ENCODE measurements around the gene YY1. TPM values are rescaled to one million over a fixed set of nuclear protein-coding genes. Genes with fewer than 3 reads are reported as not detected.

The YY1 gene
- total and polyA plus RNA-seq, 7 donors, result 23.8 to 58.4 (median 44.6) TPM

DNA sequence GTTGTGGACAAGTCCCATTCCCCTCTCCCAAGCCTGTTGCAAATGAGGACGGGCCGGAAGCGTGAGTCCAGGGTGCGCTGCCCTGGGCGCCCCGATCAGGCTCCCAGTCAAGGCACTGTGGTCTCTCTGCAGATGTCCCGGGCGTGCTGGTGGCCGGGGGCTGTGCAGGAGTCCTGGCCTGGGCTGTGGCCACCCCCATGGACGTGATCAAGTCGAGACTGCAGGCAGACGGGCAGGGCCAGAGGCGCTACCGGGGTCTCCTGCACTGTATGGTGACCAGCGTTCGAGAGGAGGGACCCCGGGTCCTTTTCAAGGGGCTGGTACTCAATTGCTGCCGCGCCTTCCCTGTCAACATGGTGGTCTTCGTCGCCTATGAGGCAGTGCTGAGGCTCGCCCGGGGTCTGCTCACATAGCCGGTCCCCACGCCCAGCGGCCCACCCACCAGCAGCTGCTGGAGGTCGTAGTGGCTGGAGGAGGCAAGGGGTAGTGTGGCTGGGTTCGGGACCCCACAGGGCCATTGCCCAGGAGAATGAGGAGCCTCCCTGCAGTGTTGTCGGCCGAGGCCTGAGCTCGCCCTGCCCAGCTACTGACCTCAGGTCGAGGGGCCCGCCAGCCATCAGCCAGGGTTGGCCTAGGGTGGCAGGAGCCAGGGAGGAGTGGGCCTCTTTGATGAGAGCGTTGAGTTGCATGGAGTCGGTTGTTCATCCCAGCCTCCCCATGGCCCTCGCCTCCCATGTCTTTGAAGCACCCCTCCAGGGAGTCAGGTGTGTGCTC lies 90.5 kb downstream of the YY1 start:
- TF ChIP-seq, protein P1, sequence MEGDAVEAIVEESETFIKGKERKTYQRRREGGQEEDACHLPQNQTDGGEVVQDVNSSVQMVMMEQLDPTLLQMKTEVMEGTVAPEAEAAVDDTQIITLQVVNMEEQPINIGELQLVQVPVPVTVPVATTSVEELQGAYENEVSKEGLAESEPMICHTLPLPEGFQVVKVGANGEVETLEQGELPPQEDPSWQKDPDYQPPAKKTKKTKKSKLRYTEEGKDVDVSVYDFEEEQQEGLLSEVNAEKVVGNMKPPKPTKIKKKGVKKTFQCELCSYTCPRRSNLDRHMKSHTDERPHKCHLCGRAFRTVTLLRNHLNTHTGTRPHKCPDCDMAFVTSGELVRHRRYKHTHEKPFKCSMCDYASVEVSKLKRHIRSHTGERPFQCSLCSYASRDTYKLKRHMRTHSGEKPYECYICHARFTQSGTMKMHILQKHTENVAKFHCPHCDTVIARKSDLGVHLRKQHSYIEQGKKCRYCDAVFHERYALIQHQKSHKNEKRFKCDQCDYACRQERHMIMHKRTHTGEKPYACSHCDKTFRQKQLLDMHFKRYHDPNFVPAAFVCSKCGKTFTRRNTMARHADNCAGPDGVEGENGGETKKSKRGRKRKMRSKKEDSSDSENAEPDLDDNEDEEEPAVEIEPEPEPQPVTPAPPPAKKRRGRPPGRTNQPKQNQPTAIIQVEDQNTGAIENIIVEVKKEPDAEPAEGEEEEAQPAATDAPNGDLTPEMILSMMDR (IDR thresholded peaks at IDR 0.05), result no peak
- no peak overlapping the region for H3K27ac ChIP-seq
- H3K36me3 ChIP-seq (ENCODE audit: insufficient read depth in 1 of 2, low read depth in 1 of 2), result peaks cover 0 to 14% of the 10 kb centered on the region in 2 donors
- no peak for ATAC-seq
- H3K9me3 ChIP-seq, result no peaks in the 10 kb centered on the region
- no peak for DNase-seq
- WGBS, 3 donors, result 88 to 91% (median 89%) methylated on average over 34 to 36 of the region's 36 CpGs
- no peaks in the 10 kb centered on the region for H3K27me3 ChIP-seq (ENCODE audit: insufficient read depth in 3 of 3, low read length in 2 of 3)
- intact Hi-C loops (cut with DNase I), result no loop called here
- H3K4me1 ChIP-seq, result no peaks in the 10 kb centered on the region
- no peak overlapping the region for H3K4me3 ChIP-seq

DNA sequence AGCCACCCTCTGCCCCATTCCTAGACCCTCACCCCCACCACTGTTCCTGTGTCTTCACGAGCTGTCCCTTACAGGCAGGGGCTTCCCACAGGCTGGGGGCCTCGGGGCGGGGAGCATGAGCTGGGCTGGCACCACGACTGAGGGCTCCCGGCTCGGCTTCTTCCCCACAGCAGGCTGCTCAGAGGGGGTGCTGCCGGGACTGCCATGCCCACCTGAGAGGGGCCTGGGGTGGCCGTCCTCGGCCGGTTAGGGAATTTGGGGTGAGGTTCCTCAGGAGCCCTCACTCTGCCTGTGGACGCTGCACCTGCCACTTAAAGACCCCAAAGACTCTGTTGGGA lies 91.0 kb downstream of the YY1 start:
- H3K36me3 ChIP-seq (ENCODE audit: insufficient read depth in 1 of 2, low read depth in 1 of 2), result peaks cover 0 to 19% of the 10 kb centered on the region in 2 donors
- intact Hi-C loops (cut with DNase I), result no loop called here
- TF ChIP-seq, protein P1 (IDR thresholded peaks at IDR 0.05), result no peak
- DNase-seq (no peak), ATAC-seq (no peak)
- H3K27ac ChIP-seq, result no peak overlapping the region
- H3K27me3 ChIP-seq (ENCODE audit: insufficient read depth in 3 of 3, low read length in 2 of 3), result no peaks in the 10 kb centered on the region
- 83 to 85% (median 84%) methylated on average over 9 to 11 of the region's 11 CpGs for WGBS, 3 donors
- no peaks in the 10 kb centered on the region for H3K9me3 ChIP-seq
- H3K4me3 ChIP-seq, result no peak overlapping the region
- no peaks in the 10 kb centered on the region for H3K4me1 ChIP-seq

DNA sequence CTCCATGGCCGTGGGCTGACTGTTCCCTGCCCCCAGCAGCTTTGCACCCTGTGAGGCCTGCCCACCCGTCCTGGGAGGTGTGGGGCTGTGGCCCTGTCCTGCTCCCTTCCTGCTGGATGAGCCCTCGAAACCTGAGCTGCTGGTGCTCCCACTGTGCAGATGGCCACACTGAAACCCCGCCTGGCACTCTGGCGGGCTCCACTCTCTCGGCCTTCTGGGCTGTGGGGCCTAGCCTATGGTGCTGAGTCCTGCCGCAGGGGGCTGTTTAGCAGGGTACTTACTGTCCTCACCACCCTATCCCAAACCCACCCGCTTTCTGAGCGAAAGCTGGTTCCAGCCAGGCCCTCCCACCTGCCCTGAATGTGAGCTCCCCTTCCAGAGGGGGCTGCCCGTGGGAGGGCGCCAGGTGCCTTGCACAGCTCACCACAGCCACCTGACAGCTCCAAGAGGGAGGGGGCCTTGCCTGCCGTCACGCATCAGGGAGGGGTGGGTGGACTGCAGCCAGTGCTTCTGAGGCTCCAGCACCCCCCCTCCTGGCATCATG lies 91.5 kb downstream of the YY1 start:
- ATAC-seq (no peak), DNase-seq (no peak)
- TF ChIP-seq, protein P1 (IDR thresholded peaks at IDR 0.05), result no peak
- H3K9me3 ChIP-seq, result no peaks in the 10 kb centered on the region
- H3K27me3 ChIP-seq (ENCODE audit: insufficient read depth in 3 of 3, low read length in 2 of 3), result no peaks in the 10 kb centered on the region
- no peaks in the 10 kb centered on the region for H3K4me1 ChIP-seq
- H3K27ac ChIP-seq, result no peak overlapping the region
- intact Hi-C loops (cut with DNase I), result no loop called here
- peaks cover 0 to 24% of the 10 kb centered on the region in 2 donors for H3K36me3 ChIP-seq (ENCODE audit: insufficient read depth in 1 of 2, low read depth in 1 of 2)
- no peak overlapping the region for H3K4me3 ChIP-seq
- WGBS, 3 donors, result 84 to 85% (median 84%) methylated on average over 13 of the region's 13 CpGs

DNA sequence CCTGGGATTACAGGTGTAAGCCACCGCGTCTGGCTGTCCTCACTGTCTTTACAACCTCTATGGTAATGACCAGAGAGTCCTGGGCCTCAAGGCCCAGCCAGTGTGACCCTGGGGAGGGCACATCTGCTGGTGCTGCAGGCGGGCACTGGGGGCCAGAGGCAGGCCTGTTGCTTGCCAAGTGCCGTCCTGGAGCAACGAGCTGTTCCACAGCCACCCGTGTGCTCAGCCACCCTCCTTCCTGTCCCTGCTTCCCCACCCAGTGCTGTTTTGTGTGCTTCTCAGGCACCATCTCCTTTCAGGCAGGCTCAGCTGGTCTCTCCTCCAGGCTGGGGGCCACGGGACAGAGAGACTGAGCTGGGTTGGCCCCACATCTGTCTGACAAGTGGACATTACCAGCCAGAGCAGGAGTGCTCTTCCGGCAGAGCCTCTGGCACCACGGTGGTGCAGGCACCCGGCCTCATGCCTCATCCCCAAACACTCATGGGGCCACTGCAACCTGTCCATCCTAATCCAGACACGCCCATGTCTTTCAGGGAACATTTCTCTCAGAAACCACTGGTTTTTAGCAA lies 93.2 kb downstream of the YY1 start:
- no peak for ATAC-seq
- H3K27me3 ChIP-seq (ENCODE audit: insufficient read depth in 3 of 3, low read length in 2 of 3), result no peaks in the 10 kb centered on the region
- no peak overlapping the region for H3K4me3 ChIP-seq
- H3K36me3 ChIP-seq (ENCODE audit: insufficient read depth in 1 of 2, low read depth in 1 of 2), result peaks cover 0 to 40% of the 10 kb centered on the region in 2 donors
- no peak overlapping the region for H3K27ac ChIP-seq
- no peaks in the 10 kb centered on the region for H3K9me3 ChIP-seq
- intact Hi-C loops (cut with DNase I), result no loop called here
- TF ChIP-seq, protein P1 (IDR thresholded peaks at IDR 0.05), result no peak
- H3K4me1 ChIP-seq, result no peaks in the 10 kb centered on the region
- 57 to 66% (median 61%) methylated on average over 11 of the region's 11 CpGs for WGBS, 3 donors
- peak in 1 of 2 donors; percentile 30 for DNase-seq

Other genes with a start within 250 kb of the YY1 start
- gene EVL, start 173.7 kb upstream of the YY1 start, total RNA-seq, result 10 to 100 TPM; 14.9 to 30.4 (median 25.0) TPM
- 10 to 100 TPM in 2 of 3 donors, 1 to 10 TPM in 1; 9.6 to 17.1 (median 10.6) TPM for gene EVL, start 173.7 kb upstream of the YY1 start, polyA plus RNA-seq
- gene DEGS2, start 79.5 kb upstream of the YY1 start, total RNA-seq, result under 1 TPM in 1 of 4 donors, not detected in 3; 0.11 TPM
- gene DEGS2, start 79.5 kb upstream of the YY1 start, polyA plus RNA-seq, result under 1 TPM; 0.04 to 0.39 (median 0.38) TPM
- gene SLC25A29, start 67.3 kb downstream of the YY1 start, total RNA-seq, result 10 to 100 TPM in 1 of 4 donors, 1 to 10 TPM in 3; 5.0 to 14.8 (median 7.5) TPM
- gene SLC25A29, start 67.3 kb downstream of the YY1 start, polyA plus RNA-seq, result 1 to 10 TPM; 4.5 to 7.2 (median 6.7) TPM
- gene SLC25A47, start 84.2 kb downstream of the YY1 start, total RNA-seq, result under 1 TPM in 1 of 4 donors, not detected in 3; 0.12 TPM
- under 1 TPM in 1 of 3 donors, not detected in 2; 0.03 TPM for gene SLC25A47, start 84.2 kb downstream of the YY1 start, polyA plus RNA-seq
- 1 to 10 TPM; 6.0 to 9.3 (median 7.3) TPM for gene WDR25, start 137.3 kb downstream of the YY1 start, total RNA-seq
- 10 to 100 TPM in 1 of 3 donors, 1 to 10 TPM in 2; 6.7 to 11.7 (median 9.3) TPM for gene WDR25, start 137.3 kb downstream of the YY1 start, polyA plus RNA-seq

Data from psoas muscle (tissue), 8 donors.